A549 (cell line): ENCODE results near the gene TMEM35B. TPM values are rescaled to one million over a fixed set of nuclear protein-coding genes. Genes with fewer than 3 reads are reported as not detected.

ENCODE experiments used
- ATAC-seq, 2 experiments: fragments of 200-7000 bp in 1 of 2; fragments of >200 bp in 1 of 2; cut with Nextera tagmentation in 1 of 2; cut with Tn5 transposase in 1 of 2; 3 replicates each; pipeline versions ENCODE4 v1.8.0 to v1.9.1; 2018 to 2020; ENCODE audit warnings: mild to moderate bottlenecking in 1 of 2, moderate library complexity in 1 of 2
- CTCF ChIA-PET: fragments of 300-600 bp; sonication (Branson Sonifier 250); formaldehyde crosslinking; extraction: SDS; loops from one replicate; lab custom pipeline; 2021; ENCODE audit warnings: antibody characterized with exemption, inconsistent platforms; lab: Yijun Ruan, JAX
- POLR2A ChIA-PET: fragments of 350-600 bp; formaldehyde crosslinking; extraction: SDS; loops from one replicate; lab custom pipeline; 2021; ENCODE audit warnings: antibody characterized with exemption, inconsistent platforms; lab: Yijun Ruan, JAX
- DNase-seq, 2 experiments: peaks; one replicate each; pipeline versions ENCODE4 v3.0.0 to v3.0.0-alpha.2; 2011 to 2016; ENCODE audit warnings: low read depth in 1 of 2, low spot score in 1 of 2
- FAIRE-seq: peaks from 2 replicates; lab custom pipeline; 2011; peaks lifted over from hg19 to GRCh38; lab: Jason Lieb, UNC
- H3K27ac ChIP-seq, 2 experiments: fragments of >200 bp; sonication (Bioruptor Twin); formaldehyde crosslinking; 3 replicates each; pipeline ENCODE4 v1.5.1; 2016 to 2017
- H3K4me1 ChIP-seq: fragments of >200 bp; sonication (Bioruptor Twin); formaldehyde crosslinking; 3 replicates; pipeline ENCODE4 v1.6.1; 2016
- H3K4me2 ChIP-seq: fragments of >200 bp; sonication (Bioruptor Twin); formaldehyde crosslinking; 3 replicates; pipeline ENCODE4 v1.6.1; 2016
- H3K4me3 ChIP-seq: fragments of >200 bp; sonication (Bioruptor Twin); formaldehyde crosslinking; 3 replicates; pipeline ENCODE4 v1.5.1; 2016
- H3K9me3 ChIP-seq: fragments of >200 bp; sonication (Bioruptor Twin); formaldehyde crosslinking; 3 replicates; pipeline ENCODE4 v1.6.1; 2016
- BHLHE40 ChIP-seq: IDR thresholded peaks from 2 replicates; pipeline ENCODE4 v1.6.1; 2012; ENCODE audit warnings: low read depth, low read length, inconsistent platforms
- CBX8 ChIP-seq: fragments of 200-600 bp; sonication (generic); IDR thresholded peaks from 2 replicates; pipeline ENCODE4 v1.6.1; 2016
- CHD2 ChIP-seq: fragments of 150-350 bp; IDR thresholded peaks from 2 replicates; pipeline ENCODE4 v1.6.1; 2014; ENCODE audit warnings: low read length; ENCODE audit not compliant: partially characterized antibody
- CHD4 ChIP-seq: fragments of 200-600 bp; sonication (generic); IDR thresholded peaks from 2 replicates; pipeline ENCODE4 v1.6.1; 2016; ENCODE audit warnings: antibody characterized with exemption, mild to moderate bottlenecking, borderline replicate concordance
- EHMT2 ChIP-seq: fragments of 200-600 bp; sonication (generic); IDR thresholded peaks from 2 replicates; pipeline ENCODE4 v1.6.1; 2016; ENCODE audit warnings: antibody characterized with exemption, low read depth, mild to moderate bottlenecking, moderate library complexity
- ESRRA ChIP-seq: fragments of 150-350 bp; IDR thresholded peaks from 2 replicates; pipeline ENCODE4 v1.6.1; 2014; ENCODE audit warnings: mild to moderate bottlenecking, low read length, borderline replicate concordance
- FOXS1 ChIP-seq: fragments of 250-450 bp; sonication (Bioruptor Pico); IDR thresholded peaks from 2 replicates; pipeline ENCODE4 v1.5.0; 2020; ENCODE audit warnings: mild to moderate bottlenecking, moderate library complexity
- GATA3 ChIP-seq: IDR thresholded peaks from 2 replicates; pipeline ENCODE4 v1.6.1; 2012; ENCODE audit warnings: borderline replicate concordance
- HDAC2 ChIP-seq: fragments of 200-600 bp; sonication (generic); IDR thresholded peaks from 2 replicates; pipeline ENCODE4 v1.6.1; 2016
- HMGXB4 ChIP-seq: fragments of 250-450 bp; sonication (Bioruptor Pico); IDR thresholded peaks from 2 replicates; pipeline ENCODE4 v1.5.0; 2021; ENCODE audit warnings: mild to moderate bottlenecking, moderate library complexity, borderline replicate concordance
- HOXB13 ChIP-seq: fragments of 250-450 bp; sonication (Bioruptor Pico); IDR thresholded peaks from 2 replicates; pipeline ENCODE4 v1.5.0; 2020; ENCODE audit warnings: low read depth, mild to moderate bottlenecking, moderate library complexity
- JUNB ChIP-seq: fragments of >200 bp; sonication (Bioruptor Twin); formaldehyde crosslinking; IDR thresholded peaks from 2 replicates; pipeline ENCODE4 v1.6.1; 2016
- KDM5A ChIP-seq: fragments of 200-600 bp; sonication (generic); IDR thresholded peaks from 2 replicates; pipeline ENCODE4 v1.6.1; 2016; ENCODE audit warnings: antibody characterized with exemption, mild to moderate bottlenecking
- NPAS2 ChIP-seq: fragments of 250-450 bp; sonication (Bioruptor Pico); IDR thresholded peaks from 2 replicates; pipeline ENCODE4 v1.8.0; 2022; ENCODE audit warnings: mild to moderate bottlenecking, moderate library complexity, borderline replicate concordance
- POLR2AphosphoS2 ChIP-seq: conservative IDR thresholded peaks from 2 replicates; pipeline ENCODE4 v1.6.1; 2012; ENCODE audit warnings: low read length, improper control_type of control experiment, inconsistent platforms
- RAD21 ChIP-seq, 2 experiments: fragments of >200 bp in 1 of 2; sonication (Bioruptor Twin) in 1 of 2; formaldehyde crosslinking in 1 of 2; IDR thresholded peaks in 1 of 2; conservative IDR thresholded peaks in 1 of 2; 2 replicates in 1 of 2; 3 replicates in 1 of 2; pipeline ENCODE4 v1.6.1; 2012 to 2018; ENCODE audit warnings: inconsistent platforms in 1 of 2
- REST ChIP-seq: fragments of 200-600 bp; sonication (generic); IDR thresholded peaks from 2 replicates; pipeline ENCODE4 v1.6.1; 2016; ENCODE audit warnings: antibody characterized with exemption, mild to moderate bottlenecking, moderate library complexity
- RFX5 ChIP-seq: fragments of 450-650 bp; IDR thresholded peaks from 2 replicates; pipeline ENCODE4 v1.7.1; 2014; ENCODE audit warnings: antibody characterized with exemption, mild to moderate bottlenecking, moderate library complexity
- RNF2 ChIP-seq: fragments of 200-600 bp; sonication (generic); IDR thresholded peaks from 2 replicates; pipeline ENCODE4 v1.6.1; 2016; ENCODE audit warnings: low read depth, mild to moderate bottlenecking, antibody characterized with exemption, moderate library complexity, borderline replicate concordance
- SREBF2 ChIP-seq: fragments of 450-650 bp; IDR thresholded peaks from 2 replicates; pipeline ENCODE4 v1.6.1; 2014; ENCODE audit warnings: mild to moderate bottlenecking, moderate library complexity
- ZC3H11A ChIP-seq: fragments of 450-650 bp; IDR thresholded peaks from 2 replicates; pipeline ENCODE4 v1.6.1; 2014; ENCODE audit warnings: antibody characterized with exemption, mild to moderate bottlenecking
- ZNF302 ChIP-seq: fragments of 250-450 bp; sonication (Bioruptor Pico); IDR thresholded peaks from 2 replicates; pipeline ENCODE4 v1.9.0; 2021; ENCODE audit warnings: inconsistent platforms, mild to moderate bottlenecking, moderate library complexity
- ZSCAN20 ChIP-seq: fragments of 250-450 bp; sonication (Bioruptor Pico); IDR thresholded peaks from 2 replicates; pipeline ENCODE4 v1.8.0; 2022; ENCODE audit warnings: mild to moderate bottlenecking, moderate library complexity
- WGBS: methylation state at CpG from one replicate; pipeline ENCODE4 v1.1.6; 2017; ENCODE audit errors: missing lambda C conversion rate; 5-methylcytosine and 5-hydroxymethylcytosine counted together
- polyA plus RNA-seq, 4 experiments: library from polyadenylated mRNA; depleted of rRNA in 3 of 4; stranded (reverse); fragments of >200 nt; fragmentation: RNase III in 1 of 4; extraction: RNeasy Plus Mini Kit Qiagen cat#74134 plus additional on column Dnase treatment in 1 of 4; gene quantifications; 2 replicates in 3 of 4; 3 replicates in 1 of 4; pipeline ENCODE4 v1.2.3, GENCODE V29; 2011 to 2017

TMEM35B gene
- polyA plus RNA-seq, 2 of the 4 experiments (the other 2 are of a cell fraction) = 13.3 to 27.2 TPM

DNA sequence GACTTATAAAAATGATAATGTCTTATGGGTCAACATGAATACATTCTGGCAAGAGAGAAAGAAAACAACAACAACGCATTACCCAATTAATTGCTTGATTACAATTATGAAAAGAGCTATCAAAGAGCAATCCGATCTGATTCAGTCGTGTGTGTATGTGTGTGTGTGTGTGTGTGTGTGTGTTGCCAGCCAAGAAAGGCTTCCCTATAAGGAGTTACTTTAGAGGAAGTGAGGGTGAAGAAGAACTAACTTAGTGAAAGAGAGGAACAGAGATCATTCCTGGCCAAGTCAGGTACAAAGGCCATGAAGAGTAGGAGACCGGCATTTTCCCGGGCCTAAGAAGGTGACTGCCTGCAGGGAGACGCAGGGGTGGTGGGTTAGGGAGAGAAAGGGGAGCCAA, 9.4 kb downstream of the TMEM35B start:
- Histone ChIP-seq H3K9me3 (no peaks in the 10 kb centered on the region), H3K4me2 (no peak overlapping the region), H3K4me3 (no peak overlapping the region), H3K4me1 (no peaks in the 10 kb centered on the region), H3K27ac (no peak overlapping the region)
- CTCF ChIA-PET = interaction anchor here (1.3 to 2.3 kb wide), 2 partner anchors 9 to 15 kb away, joined by 3 to 6 read pairs; partner anchors contain the start of gene TMEM35B
- FAIRE-seq = no peak
- DNase-seq = no peak
- no peak for ATAC-seq
- WGBS = 94% methylated on average over 6 of the region's 6 CpGs
- POLR2A ChIA-PET = interaction anchor here (0.6 kb wide), 1 partner anchor 10 kb away, joined by 4 read pairs; no protein-coding TSS in a partner anchor
- TF ChIP-seq RNF2 = no peak
- TF ChIP-seq HDAC2 = no peak
- no peak for TF ChIP-seq SREBF2
- TF ChIP-seq POLR2AphosphoS2 = no peak
- TF ChIP-seq RFX5 = no peak
- no peak for TF ChIP-seq ZNF302
- no peak for TF ChIP-seq CBX8
- TF ChIP-seq FOXS1 (CRISPR knock-in tag) = no peak
- TF ChIP-seq GATA3 = no peak
- TF ChIP-seq BHLHE40 = no peak
- no peak for TF ChIP-seq HOXB13 (CRISPR knock-in tag)
- TF ChIP-seq CHD4 = no peak
- no peak for TF ChIP-seq HMGXB4
- no peak for TF ChIP-seq NPAS2 (CRISPR knock-in tag)
- TF ChIP-seq ZC3H11A = no peak

- POLR2A ChIA-PET = no interaction called here
- no peak for ATAC-seq
Observed at GRCh38 chr1:34975338-34975737, 9.8 kb downstream of the TMEM35B start.

More at GRCh38 chr1:34975338-34975737, 9.8 kb downstream of the TMEM35B start:
- CTCF ChIA-PET = interaction anchor here (2.3 kb wide), 1 partner anchor 9 kb away, joined by 6 read pairs; the partner anchor contains the start of gene TMEM35B
- DNase-seq (no peak), FAIRE-seq (no peak)
- no peaks in the 10 kb centered on the region for H3K9me3 ChIP-seq
- no peak overlapping the region for H3K27ac ChIP-seq
- H3K4me3 ChIP-seq = no peak overlapping the region
- H3K4me1 ChIP-seq = no peaks in the 10 kb centered on the region
- no peak overlapping the region for H3K4me2 ChIP-seq
- TF ChIP-seq ZSCAN20 (CRISPR knock-in tag) (no peak), EHMT2 (no peak), JUNB (no peak), HOXB13 (CRISPR knock-in tag) (no peak), CHD2 (no peak), ESRRA (no peak), RFX5 (no peak), REST (no peak), CBX8 (no peak), KDM5A (no peak), RAD21 (conservative IDR thresholded peaks at IDR 0.05 in 1 of 2, IDR thresholded peaks at IDR 0.05 in 1 of 2) (no peak)
- 95% methylated on average over 3 of the region's 3 CpGs for WGBS
